ENCODE measurements around the gene BANK1.

BANK1 gene

DNA sequence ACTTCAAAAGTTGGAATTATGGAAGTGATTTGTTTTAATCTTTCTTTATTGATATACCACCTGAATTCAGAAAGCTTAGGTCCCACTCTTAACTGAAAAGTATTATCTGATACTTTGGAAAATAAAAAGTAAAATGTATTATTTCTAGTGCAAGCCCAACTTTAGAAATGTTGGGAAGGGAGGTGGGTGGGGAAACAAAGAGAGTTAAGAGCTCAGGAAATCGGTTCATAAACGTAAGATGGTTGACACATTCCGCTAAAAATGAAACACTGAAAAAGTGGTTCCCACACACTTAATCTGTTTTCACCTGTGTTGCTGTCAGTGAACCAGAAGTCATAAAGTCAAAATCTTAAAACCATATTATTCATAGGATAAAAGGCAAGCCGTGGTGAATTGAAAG, 237.4 kb downstream of the BANK1 start:
- TF ChIP-seq, protein P1, sequence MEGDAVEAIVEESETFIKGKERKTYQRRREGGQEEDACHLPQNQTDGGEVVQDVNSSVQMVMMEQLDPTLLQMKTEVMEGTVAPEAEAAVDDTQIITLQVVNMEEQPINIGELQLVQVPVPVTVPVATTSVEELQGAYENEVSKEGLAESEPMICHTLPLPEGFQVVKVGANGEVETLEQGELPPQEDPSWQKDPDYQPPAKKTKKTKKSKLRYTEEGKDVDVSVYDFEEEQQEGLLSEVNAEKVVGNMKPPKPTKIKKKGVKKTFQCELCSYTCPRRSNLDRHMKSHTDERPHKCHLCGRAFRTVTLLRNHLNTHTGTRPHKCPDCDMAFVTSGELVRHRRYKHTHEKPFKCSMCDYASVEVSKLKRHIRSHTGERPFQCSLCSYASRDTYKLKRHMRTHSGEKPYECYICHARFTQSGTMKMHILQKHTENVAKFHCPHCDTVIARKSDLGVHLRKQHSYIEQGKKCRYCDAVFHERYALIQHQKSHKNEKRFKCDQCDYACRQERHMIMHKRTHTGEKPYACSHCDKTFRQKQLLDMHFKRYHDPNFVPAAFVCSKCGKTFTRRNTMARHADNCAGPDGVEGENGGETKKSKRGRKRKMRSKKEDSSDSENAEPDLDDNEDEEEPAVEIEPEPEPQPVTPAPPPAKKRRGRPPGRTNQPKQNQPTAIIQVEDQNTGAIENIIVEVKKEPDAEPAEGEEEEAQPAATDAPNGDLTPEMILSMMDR (IDR thresholded peaks at IDR 0.05; ENCODE audit: borderline replicate concordance, control extremely low read depth, extremely low read depth, insufficient read depth, missing control alignments): no peak
- in situ Hi-C loops (cut with MboI; ENCODE audit: low sequenced_read_pairs, unreplicated experiment): no loop called here

DNA sequence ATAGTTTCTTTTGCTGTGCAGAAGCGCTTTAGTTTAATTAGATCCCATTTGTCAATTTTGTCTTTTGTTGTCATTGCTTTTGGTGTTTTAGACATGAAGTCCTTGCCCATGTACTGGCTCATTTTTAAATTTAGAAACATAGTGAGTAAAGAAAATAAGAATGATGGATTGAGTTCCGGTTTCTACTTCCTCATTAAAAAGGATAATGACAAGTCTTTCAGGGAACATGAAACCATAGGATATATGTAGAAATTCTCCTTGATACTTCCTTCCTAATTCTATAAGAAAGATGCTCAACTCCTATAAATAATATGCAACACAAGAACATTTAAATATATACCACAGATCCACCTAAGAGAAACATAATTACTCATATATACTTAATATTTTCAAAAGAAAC, 240.9 kb downstream of the BANK1 start:
- in situ Hi-C loops (cut with MboI; ENCODE audit: low sequenced_read_pairs, unreplicated experiment): no loop called here
- no peak for DNase-seq (ENCODE audit: low spot score)
- TF ChIP-seq, protein P1 (IDR thresholded peaks at IDR 0.05; ENCODE audit: borderline replicate concordance, control extremely low read depth, extremely low read depth, insufficient read depth, missing control alignments): no peak

More for the DNA sequence above, 237.4 kb downstream of the BANK1 start:
- DNase-seq (ENCODE audit: low spot score): no peak

DNA sequence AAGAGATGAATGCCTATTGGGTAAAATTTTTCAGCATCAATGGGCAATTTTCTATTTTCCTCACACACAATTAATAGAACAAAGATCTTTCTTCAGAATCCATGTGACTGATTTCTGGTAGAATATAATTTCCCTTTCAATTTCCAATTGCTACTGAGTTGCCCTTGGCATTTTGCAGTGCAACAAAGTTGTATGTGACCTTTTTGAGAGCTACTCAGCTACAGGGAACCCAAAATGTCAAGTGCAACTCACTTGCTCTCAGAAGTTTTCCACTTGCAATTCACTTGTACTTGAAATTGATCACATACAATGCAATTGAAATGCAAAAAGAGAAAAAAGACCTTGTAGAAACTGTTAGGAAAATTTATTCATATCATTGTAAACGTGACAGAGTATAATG, 245.5 kb downstream of the BANK1 start:
- no peak for DNase-seq (ENCODE audit: low spot score)
- TF ChIP-seq, protein P1 (IDR thresholded peaks at IDR 0.05; ENCODE audit: borderline replicate concordance, control extremely low read depth, extremely low read depth, insufficient read depth, missing control alignments): no peak
- in situ Hi-C loops (cut with MboI; ENCODE audit: low sequenced_read_pairs, unreplicated experiment): no loop called here

DNA sequence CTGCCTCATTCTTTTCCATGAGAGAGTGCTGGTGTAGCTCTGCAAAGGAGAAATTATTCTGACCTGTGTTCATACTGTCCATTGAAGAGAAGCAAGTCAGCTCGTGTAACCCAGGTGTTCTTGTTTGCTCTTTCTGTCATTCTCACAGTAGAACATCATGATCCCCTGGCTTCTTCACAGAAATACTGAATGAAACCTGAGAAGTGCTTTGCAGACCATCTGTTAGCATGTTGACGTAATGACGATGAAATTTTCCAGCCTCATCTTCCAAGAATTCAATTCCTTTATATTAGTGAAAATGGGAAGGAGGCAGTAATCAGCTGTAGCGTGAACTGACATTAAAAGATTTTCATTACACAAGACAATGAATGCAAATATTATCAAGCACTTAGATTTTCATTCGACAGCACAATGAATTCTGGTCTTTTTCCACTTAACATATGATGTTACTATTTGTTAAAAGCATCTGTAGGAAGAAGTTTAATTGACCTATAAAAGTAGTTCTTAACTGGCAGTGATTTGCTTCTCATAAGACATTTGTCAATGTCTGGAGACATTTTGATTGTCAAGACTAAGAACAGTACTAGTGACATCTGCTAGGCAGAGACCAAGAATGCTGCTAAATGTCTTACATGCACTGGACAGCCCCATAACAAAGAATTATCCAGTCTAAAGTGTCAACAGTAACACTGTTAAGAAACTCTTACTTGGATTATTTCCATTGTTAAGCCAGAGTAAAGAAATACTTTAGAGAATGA, 246.3 kb downstream of the BANK1 start:
- in situ Hi-C loops (cut with MboI; ENCODE audit: low sequenced_read_pairs, unreplicated experiment): no loop called here
- no peak for DNase-seq (ENCODE audit: low spot score)
- TF ChIP-seq, protein P1 (IDR thresholded peaks at IDR 0.05; ENCODE audit: borderline replicate concordance, control extremely low read depth, extremely low read depth, insufficient read depth, missing control alignments): no peak

GRCh38 chr4:102037566-102037965, 247.0 kb downstream of the BANK1 start:
- no peak for DNase-seq (ENCODE audit: low spot score)
- TF ChIP-seq, protein P1 (IDR thresholded peaks at IDR 0.05; ENCODE audit: borderline replicate concordance, control extremely low read depth, extremely low read depth, insufficient read depth, missing control alignments): no peak
- in situ Hi-C loops (cut with MboI; ENCODE audit: low sequenced_read_pairs, unreplicated experiment): no loop called here

DNA sequence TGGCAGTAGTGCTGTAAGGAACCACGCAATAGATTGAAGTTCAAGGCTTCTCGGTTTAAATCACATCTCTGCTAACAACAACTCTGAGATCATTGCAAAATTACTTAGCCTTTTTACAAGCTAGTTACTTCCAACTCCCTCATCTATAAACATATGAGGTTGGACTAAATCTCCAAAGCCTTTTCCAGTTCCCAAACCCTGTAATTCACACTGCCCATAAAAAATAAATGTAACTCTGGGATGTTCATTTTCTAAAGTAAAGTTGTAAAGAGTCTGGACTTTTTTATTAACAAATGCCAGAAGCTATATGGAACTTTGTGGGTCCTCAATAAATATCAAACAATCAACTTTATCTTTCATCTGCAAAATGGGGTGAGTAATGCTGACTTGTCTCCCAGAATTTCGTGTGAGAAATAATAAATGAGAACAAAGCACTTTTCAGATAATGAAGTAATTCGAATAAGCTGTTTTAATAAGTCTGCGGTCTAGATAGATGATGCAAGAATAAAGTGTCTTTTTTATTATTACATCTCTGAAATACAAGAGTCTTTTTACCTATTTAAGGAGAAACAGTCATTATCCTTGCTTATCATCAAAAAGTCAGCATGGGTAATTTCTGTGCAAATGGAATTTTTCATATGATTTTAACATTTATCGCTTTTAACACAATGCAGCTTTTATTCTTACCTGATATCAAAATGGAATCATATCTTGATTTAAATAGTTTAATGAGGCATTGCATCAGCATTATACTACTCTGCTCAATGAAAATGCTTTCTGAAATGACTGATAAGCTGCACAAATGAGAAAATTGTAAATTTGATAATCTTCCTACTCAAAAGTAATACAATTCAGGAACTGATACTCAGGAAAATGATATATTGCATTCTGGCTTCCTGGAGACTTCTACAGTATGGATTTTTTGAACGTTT, 252.6 kb downstream of the BANK1 start:
- TF ChIP-seq, protein P1 (IDR thresholded peaks at IDR 0.05; ENCODE audit: borderline replicate concordance, control extremely low read depth, extremely low read depth, insufficient read depth, missing control alignments): no peak
- in situ Hi-C loops (cut with MboI; ENCODE audit: low sequenced_read_pairs, unreplicated experiment): no loop called here
- no peak for DNase-seq (ENCODE audit: low spot score)
